ENCODE measurements around the gene CHD2.
"Not testable (repeated sequence)": the region's sequence is repeated elsewhere in the genome, so short reads cannot be mapped to it uniquely, and the experiment has no call there.

DNA sequence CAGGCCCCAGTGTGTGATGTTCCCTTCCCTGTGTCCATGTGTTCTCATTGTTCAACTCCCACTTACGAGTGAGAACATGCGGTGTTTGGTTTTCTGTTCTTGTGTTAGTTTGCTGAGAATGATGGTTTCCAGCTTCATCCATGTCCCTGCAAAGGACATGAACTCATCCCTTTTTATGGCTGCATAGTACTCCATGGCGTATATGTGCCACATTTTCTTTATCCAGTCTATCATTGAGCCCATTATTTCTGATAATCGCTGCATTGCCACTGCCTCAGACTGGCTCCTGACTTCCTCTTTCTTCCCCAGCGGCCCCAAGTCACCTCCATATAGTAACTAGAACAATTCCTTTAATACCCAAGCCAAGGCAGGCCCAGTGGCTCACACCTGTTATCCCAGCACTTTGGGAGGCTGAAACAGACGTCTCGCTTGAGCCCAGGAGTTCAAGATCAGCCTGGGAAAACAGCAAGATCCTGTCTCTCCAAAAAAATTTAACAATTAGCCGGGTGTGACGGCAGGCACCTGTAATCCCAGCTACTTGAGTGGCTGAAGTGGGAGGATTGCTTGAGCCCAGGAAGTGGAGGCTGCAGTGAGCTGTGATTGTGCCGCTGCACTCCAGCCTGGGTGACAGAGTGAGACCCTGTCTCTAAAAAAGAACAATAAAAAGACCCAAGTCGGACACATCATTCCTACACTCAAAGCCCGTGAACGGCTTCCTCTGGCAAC is 139.6 kb downstream of the CHD2 start:
- TF ChIP-seq, protein P1, sequence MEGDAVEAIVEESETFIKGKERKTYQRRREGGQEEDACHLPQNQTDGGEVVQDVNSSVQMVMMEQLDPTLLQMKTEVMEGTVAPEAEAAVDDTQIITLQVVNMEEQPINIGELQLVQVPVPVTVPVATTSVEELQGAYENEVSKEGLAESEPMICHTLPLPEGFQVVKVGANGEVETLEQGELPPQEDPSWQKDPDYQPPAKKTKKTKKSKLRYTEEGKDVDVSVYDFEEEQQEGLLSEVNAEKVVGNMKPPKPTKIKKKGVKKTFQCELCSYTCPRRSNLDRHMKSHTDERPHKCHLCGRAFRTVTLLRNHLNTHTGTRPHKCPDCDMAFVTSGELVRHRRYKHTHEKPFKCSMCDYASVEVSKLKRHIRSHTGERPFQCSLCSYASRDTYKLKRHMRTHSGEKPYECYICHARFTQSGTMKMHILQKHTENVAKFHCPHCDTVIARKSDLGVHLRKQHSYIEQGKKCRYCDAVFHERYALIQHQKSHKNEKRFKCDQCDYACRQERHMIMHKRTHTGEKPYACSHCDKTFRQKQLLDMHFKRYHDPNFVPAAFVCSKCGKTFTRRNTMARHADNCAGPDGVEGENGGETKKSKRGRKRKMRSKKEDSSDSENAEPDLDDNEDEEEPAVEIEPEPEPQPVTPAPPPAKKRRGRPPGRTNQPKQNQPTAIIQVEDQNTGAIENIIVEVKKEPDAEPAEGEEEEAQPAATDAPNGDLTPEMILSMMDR (IDR thresholded peaks at IDR 0.05; ENCODE audit: insufficient read depth, low read depth, low read length): not testable (repeated sequence)
- not testable (repeated sequence) for TF ChIP-seq EZH2 (IDR thresholded peaks at IDR 0.05; ENCODE audit: insufficient read depth, low read length)

Data from astrocyte (in vitro differentiated cells and primary cell).